CD1c-positive myeloid dendritic cell (primary cell): Measurements from ENCODE around the gene FNDC3B.
A peak's percentile ranks its signal among the peaks of the same experiment; 100 is the strongest.

Source experiments
- DNase-seq: peaks from one replicate; pipeline ENCODE4 v3.0.0-alpha.2; 2016; ENCODE audit errors: extremely low spot score

Gene FNDC3B

DNA sequence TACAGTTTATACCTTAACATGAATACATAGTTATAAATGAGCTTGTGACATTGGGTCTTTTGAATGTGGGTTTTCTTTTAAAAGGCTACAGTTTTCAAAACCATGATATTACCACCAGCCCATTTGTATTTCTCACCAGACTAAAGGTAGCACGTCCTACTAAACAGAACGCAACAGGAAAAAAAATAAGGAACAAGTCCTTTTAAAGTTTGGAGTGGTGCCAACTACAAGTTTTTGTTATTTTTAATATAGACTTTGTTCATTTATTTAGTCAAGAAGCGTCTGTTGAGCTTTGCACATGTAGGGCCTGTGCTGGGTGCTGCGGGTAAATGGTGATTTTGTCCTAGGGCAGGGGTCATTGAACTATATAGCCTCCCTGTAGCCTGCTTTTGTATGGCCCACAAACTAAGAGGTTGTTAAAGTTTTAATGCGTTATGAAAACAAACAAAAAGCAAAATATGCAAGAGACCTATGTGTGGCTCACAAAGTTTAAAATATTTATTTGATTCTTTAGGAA is 244.5 kb downstream of the FNDC3B start:
- DNase-seq = peak; percentile 52

GRCh38 chr3:172285844-172286243 is 246.5 kb downstream of the FNDC3B start:
- DNase-seq = no peak

DNA sequence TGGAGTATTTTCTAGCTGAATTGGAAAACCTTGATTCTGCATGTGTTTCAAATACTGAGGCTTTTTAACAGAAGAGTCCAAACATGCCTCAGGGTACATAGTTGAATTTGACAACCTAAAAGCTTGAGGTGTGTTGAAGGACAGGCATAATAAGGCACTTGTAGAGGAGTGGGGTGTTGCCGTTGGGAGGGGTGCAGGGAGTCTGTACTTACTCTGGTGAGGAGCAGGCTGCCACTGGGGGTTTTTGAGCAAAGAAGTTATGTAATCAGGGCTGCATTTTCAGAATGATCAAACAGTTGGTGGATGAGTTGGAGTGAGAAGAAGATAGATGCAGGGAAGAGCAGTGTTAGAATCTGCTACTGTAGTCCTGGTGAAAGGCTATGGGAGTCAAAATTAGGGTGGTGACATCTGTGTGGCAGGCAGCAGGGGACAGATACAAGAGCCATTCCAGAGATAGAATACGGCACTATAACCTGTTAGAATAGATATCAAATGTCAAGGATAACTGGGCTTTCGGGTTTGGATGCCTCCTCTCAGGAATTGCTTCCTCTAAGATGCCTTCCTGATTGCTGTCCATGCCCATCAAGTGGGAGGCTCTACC is 247.3 kb downstream of the FNDC3B start:
- no peak for DNase-seq

- no peak for DNase-seq
These were observed 248.6 kb downstream of the FNDC3B start for GRCh38 chr3:172287937-172288477.

- no peak for DNase-seq
These were observed 249.3 kb downstream of the FNDC3B start for GRCh38 chr3:172288651-172289050.

- DNase-seq = no peak
These were observed 250.2 kb downstream of the FNDC3B start for GRCh38 chr3:172289583-172289982.

GRCh38 chr3:172290457-172290856 is 251.1 kb downstream of the FNDC3B start:
- no peak for DNase-seq

GRCh38 chr3:172291650-172292049 is 252.3 kb downstream of the FNDC3B start:
- no peak for DNase-seq

DNA sequence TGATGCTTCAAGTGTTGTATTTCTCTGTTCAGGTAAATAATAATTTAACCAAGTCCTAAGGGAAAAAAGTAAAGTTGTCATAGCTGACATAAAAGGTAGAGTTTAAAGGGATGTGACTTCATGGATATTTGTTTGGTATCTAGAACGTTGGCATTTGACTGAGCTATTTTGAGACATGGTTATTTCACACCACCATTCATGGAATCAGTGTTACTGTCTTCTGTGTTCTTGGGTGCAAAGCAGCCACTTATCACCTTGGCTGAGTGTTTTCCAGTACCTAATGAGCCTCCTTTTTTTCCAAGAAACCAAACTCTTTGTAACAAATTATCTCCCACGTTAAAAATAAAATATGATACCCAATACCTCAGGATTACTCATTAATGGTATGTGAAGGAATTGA is 253.0 kb downstream of the FNDC3B start:
- no peak for DNase-seq

- DNase-seq = no peak
These were observed 253.7 kb downstream of the FNDC3B start for GRCh38 chr3:172293093-172293492.

GRCh38 chr3:172294223-172294806 is 254.9 kb downstream of the FNDC3B start:
- DNase-seq = peak; percentile 69

DNA sequence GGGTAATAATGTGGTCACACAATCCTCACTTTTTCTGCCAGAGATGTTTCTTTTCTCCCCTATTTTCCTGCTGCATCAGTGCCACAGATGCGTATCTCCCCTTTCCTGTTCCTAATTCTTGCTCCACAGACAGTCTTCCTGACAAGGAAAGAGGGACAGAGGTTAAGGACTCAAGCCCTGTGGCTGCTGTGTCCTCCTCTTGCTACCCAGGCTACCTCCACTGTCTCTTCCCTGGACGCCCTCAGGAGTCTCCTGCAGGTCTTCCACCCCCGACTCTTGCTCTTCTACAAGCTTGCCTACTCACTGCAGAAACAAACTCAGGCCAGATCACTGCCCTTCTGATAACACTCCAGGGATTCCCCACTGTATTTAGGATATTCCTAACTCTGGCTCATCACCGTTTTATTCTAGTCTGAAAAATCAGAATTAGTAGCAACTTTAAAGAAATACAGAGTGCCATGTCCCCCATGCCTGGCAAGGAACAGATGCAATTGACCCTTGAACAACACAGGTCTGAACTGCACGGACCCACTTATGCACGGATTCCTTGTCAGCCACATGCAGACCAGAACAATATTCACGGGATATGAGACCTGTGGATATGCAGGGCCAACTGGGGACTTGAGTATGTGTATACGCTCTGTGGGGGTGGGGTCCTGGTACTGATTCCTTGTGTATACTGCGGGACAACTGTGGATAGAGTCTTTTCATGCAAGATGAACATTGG is 257.0 kb downstream of the FNDC3B start:
- no peak for DNase-seq

GRCh38 chr3:172296975-172297332 is 257.6 kb downstream of the FNDC3B start:
- DNase-seq = no peak

DNA sequence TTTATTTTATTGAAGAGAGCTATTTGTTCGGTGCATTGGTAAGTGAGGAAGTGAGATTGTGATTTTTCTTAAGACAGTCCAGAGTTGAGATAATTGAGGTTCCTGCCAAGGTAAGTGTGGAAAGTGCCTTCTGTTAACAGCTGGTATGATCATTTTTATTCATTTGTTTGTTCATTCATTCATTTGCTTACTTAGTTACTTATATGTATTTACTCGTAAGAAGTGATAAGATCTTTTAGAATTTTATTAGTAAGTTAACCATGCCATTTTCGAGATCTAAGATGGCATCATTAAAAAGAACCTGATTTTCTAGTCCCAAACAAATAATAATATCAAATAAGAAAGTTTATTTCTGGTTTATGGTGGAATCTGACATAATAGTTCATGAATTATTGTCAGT is 258.9 kb downstream of the FNDC3B start:
- no peak for DNase-seq

GRCh38 chr3:172300187-172300586 is 260.8 kb downstream of the FNDC3B start:
- DNase-seq = no peak

DNA sequence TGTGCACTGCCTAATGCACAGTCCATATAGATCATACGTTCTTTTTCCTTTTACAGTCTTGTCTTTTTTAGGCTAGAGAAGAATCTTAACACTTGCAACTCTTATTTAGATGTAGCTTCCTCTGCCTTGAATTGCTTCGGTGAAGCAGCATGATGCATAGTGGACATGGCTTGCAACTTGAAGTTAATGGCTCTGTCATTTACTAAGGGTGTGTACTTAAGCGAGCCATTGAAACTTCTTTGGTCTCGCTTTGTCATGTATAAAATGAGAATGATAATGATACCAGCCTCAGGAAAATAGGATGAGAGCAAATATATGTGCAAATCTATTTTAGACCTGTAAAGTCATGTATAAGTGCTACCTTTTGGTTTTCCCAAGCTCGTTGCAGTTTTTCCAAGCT is 261.5 kb downstream of the FNDC3B start:
- no peak for DNase-seq

DNA sequence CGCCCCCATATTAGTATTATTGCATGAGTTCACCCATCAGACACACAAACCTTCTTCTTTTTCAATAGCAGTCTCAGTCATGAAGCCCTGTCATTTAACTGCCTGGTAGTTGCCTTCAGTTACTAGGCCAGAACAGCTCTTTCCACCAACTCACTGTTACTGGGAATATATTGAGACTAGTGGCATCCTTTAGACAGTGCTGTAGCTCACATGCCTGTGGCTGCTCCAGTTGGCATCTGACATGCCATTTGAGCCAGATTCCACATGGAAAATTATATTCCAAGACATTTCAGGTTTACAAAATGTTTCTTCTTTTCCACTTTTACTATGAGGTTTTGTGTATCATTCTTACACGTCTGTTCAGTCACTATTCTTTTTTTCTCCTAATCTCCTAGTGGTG is 262.8 kb downstream of the FNDC3B start:
- DNase-seq = no peak

DNA sequence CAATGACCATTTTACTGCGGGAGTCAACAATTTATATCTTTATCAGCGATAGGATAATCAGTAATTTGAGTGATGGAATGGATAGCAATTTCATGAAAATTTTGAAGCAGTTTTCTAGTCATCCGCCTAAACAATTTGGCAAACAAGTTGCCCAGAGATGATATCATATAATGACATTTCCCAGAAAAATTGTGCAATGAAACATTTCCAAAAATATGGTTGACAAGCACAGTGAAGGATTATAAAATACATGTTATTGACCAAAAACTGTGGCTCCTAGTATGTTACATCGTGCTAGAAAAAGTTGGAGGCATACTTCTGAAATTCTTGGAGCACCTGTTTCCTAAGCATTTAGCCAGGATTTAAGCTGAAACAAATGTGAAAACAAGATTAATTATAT is 263.8 kb downstream of the FNDC3B start:
- DNase-seq = no peak

DNA sequence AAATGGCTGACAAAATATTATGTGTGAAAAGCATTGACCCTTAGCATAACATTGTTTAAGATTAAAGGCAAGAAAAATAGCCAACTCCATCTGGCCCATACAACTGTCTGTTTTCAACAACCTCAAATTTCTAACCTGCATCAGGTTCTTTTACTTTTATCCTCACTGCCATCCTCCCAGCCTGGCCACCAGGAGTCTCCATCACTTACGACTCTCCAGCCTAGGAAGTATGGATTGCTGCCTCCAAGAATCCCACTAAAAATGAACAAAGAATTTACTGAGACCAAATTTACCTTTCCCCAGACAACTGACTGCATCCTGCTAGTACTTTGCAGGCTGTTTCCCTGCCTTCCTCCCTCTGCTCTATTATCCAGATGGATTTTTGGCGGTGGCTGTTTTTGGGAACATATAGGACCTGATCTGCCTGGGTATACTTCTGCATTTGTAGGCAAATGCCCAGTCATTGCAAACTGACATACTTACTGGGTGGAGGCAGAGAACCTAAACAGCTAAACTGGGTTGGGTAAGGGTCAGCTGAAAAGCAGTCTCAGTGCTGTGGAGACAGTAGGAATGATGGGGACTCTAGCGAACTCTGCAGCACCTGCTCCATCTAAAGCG is 264.7 kb downstream of the FNDC3B start:
- DNase-seq = no peak

DNA sequence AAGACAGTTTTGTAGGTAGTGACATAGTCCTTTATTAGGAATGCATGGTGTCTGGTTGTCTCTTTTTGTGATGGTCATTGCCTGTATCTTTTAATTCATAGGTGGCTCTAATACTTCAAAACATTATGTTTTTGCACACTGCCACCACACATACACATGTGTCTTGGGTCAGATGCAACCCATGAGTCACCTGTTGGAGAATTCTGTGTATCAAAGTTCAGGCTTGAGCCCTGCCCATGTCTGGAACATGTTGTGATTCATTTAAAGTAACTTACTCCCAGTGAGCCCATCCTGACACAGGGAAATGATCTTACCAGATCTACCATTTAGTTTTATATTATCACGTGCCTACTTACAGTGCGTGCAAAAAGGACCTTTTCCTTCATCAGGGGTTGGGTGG is 266.2 kb downstream of the FNDC3B start:
- DNase-seq = no peak

GRCh38 chr3:172305974-172306373 is 266.6 kb downstream of the FNDC3B start:
- no peak for DNase-seq

GRCh38 chr3:172307141-172307560 is 267.8 kb downstream of the FNDC3B start:
- no peak for DNase-seq
